ENCODE measurements around the gene DHRS1. TPM values are rescaled to one million over a fixed set of nuclear protein-coding genes. Genes with fewer than 3 reads are reported as not detected.

DHRS1 gene
- total and polyA plus RNA-seq, 9 of the 15 experiments (the other 6 are each of a cell fraction or from before 2014, with no cell fraction given), result 7.3 to 33.6 (median 13.3) TPM

GRCh38 chr14:24254630-24255392, 44.8 kb downstream of the DHRS1 start:
- peaks cover 22 to 41% of the 10 kb centered on the region in 2 experiments; a peak in 4 of 5 replicates for H3K4me1 ChIP-seq (replicated peaks in 1 of 2; ENCODE audit: control insufficient read depth in 2 of 2, insufficient read depth in 2 of 2, low read length in 2 of 2)
- no peaks in the 10 kb centered on the region for H3K79me2 ChIP-seq (ENCODE audit: control insufficient read depth, insufficient read depth, low read length)
- H3K27ac ChIP-seq (ENCODE audit: extremely low read depth, low read depth, low read length), result no peak overlapping the region
- H3K9me3 ChIP-seq (replicated peaks; ENCODE audit: control insufficient read depth, insufficient read depth, low read depth, low read length), result no peaks in the 10 kb centered on the region
- intact Hi-C loops (cut with micrococcal nuclease) (no loop called here), in situ Hi-C loops (cut with MboI) (no loop called here)
- no peak overlapping the region for H3K4me2 ChIP-seq (ENCODE audit: insufficient read depth, low read length)
- no peak overlapping the region for H2AFZ ChIP-seq (ENCODE audit: low read depth, low read length)
- ATAC-seq (no peak), FAIRE-seq (no peak), DNase-seq (ENCODE audit: extremely low read depth in 1 of 4, low spot score in 3 of 4) (no peak)
- H3K9ac ChIP-seq (ENCODE audit: insufficient read depth in 1 of 2, low read depth in 2 of 2, low read length in 2 of 2), result 0 out of 4 replicates have a peak overlapping the region, but pooled peaks of 1 of the 2 experiments have one; percentile 13
- H4K20me1 ChIP-seq (replicated peaks; ENCODE audit: control insufficient read depth, insufficient read depth, low read length), result no peaks in the 10 kb centered on the region
- WGBS (ENCODE audit: insufficient coverage, low coverage, missing lambda C conversion rate), result 88% methylated on average over 15 of the region's 19 CpGs
- H3K4me3 ChIP-seq, result no peak overlapping the region
- H3K36me3 ChIP-seq (ENCODE audit: control insufficient read depth, insufficient read depth, low read length), result no peaks in the 10 kb centered on the region; the same call in 1 of the 3 replicates
- no peaks in the 10 kb centered on the region for H3K27me3 ChIP-seq (ENCODE audit: control insufficient read depth in 2 of 2, insufficient read depth in 2 of 2, low read length in 2 of 2)
- POLR2A ChIA-PET, result interaction anchor here (0.7 kb wide), 1 partner anchor 13 kb away, joined by 3 read pairs; no protein-coding TSS in a partner anchor
- BruUV-seq (replicated peaks), result no TSS peak
- H3K9me1 ChIP-seq (ENCODE audit: control insufficient read depth, insufficient read depth, low read length), result no peaks in the 10 kb centered on the region
- CTCF ChIA-PET (ENCODE audit: low intra/inter-chr PET ratio), result no interaction called here
- TF ChIP-seq ETS2 (tag; IDR thresholded peaks at IDR 0.05; ENCODE audit: borderline replicate concordance, poor library complexity, severe bottlenecking) (no peak), RHOXF2B (CRISPR knock-in tag; conservative IDR thresholded peaks at IDR 0.05) (no peak), MCM5 (IDR thresholded peaks at IDR 0.05; ENCODE audit: low read depth) (no peak), NFIC (IDR thresholded peaks at IDR 0.05) (no peak), STAG1 (CRISPR knock-in tag; IDR thresholded peaks at IDR 0.05; ENCODE audit: borderline replicate concordance) (no peak), HDAC8 (tag; IDR thresholded peaks at IDR 0.05) (no peak), CC2D1A (IDR thresholded peaks at IDR 0.05) (no peak), ELF2 (CRISPR knock-in tag; IDR thresholded peaks at IDR 0.05) (no peak), MYBL2 (IDR thresholded peaks at IDR 0.05; ENCODE audit: low read depth) (no peak), MYBL2 (CRISPR knock-in tag; IDR thresholded peaks at IDR 0.05; ENCODE audit: borderline replicate concordance) (no peak), ZNF609 (CRISPR knock-in tag; IDR thresholded peaks at IDR 0.05; ENCODE audit: borderline replicate concordance) (no peak), PHB (CRISPR knock-in tag; IDR thresholded peaks at IDR 0.05) (no peak), HNRNPUL1 (IDR thresholded peaks at IDR 0.05; ENCODE audit: low read length) (no peak), TBL1XR1 (IDR thresholded peaks at IDR 0.05; ENCODE audit: low read length in 2 of 2) (no peak), TRIM25 (IDR thresholded peaks at IDR 0.05; ENCODE audit: borderline replicate concordance) (no peak), RFX1 (IDR thresholded peaks at IDR 0.05) (no peak)

Data from K562 (cell line).